GM10847 (cell line): Measurements from ENCODE around the gene FUT9.

Experiments used
- POLR2A ChIP-seq: IDR thresholded peaks from 2 replicates; pipeline ENCODE4 v1.6.1; 2011; ENCODE audit not compliant: insufficient read length; ENCODE audit errors: extremely low read depth

Gene FUT9

DNA sequence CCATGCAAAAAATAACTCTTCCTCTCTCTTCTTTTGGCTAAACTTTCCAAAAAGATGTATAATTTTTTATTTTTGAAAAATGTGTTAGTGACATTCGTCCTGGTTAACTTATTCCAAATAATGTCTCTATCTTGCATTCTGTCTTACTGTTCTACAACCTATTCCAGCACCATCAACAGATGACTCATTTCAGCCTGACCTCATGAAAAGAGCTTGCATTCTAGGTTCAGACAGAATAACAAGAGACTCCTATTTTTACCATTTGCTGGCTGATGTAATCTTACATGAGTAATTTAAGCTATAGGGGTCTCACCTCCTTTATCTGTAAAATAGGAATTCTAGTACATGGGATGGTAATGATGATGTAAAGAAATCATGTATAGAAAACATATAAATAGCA lies 109.0 kb downstream of the FUT9 start:
- TF ChIP-seq POLR2A = no peak

DNA sequence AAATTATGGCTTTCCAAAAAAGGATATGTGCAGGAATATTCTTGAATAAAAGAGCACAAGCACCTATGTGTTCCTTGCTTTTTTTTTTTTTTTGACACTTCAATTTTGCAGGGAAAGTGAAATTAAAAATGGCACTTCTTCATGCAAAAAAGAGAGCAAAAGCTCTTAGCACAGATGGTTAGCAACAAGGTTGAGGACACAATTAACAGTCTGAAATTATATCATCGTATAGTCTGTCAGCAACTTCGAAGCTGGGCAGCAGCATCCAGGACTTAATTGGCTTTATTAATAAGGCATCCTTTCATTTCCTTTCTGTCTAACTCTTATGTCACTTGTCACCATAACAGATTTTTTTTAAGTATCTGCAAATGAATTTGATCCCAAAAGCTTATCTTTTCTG lies 122.6 kb downstream of the FUT9 start:
- no peak for TF ChIP-seq POLR2A

DNA sequence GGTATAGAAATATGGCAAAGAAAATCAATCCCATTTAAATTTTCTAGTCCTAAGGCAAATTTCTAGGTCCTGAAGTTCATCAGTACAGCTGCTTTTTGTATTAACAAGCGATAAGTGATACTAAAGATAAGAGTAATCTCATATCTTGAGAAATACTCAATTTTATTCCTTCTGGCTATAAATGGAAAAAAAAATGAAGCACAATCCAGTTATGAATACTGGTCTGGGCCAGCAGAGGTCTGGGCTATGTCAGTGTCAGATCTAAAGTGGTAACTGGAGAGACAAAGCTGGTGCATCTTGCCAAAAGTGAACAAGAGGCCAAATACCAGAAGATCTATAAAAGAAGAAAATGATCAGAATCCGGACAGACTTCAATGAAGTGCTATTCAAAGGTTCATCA lies 126.4 kb downstream of the FUT9 start:
- TF ChIP-seq POLR2A = no peak

DNA sequence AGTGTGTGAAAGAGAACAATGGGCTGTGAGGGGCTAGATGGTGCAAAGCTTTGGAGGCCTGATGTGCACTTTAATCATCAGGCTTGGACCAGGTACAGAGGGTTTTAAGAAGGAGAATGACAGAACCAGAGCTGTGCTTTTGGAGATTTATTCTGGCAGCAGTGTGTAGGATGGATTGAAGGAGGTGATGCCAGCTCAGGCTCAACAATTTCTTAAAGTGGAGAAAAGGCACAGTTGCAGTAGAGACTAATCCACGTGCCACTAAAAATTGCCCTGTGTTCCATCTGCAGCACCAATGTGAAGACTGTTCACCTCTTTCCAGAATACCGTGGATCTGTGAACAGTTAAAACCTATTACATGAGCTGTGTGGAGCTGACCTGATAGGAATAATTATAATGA lies 134.7 kb downstream of the FUT9 start:
- TF ChIP-seq POLR2A = no peak

DNA sequence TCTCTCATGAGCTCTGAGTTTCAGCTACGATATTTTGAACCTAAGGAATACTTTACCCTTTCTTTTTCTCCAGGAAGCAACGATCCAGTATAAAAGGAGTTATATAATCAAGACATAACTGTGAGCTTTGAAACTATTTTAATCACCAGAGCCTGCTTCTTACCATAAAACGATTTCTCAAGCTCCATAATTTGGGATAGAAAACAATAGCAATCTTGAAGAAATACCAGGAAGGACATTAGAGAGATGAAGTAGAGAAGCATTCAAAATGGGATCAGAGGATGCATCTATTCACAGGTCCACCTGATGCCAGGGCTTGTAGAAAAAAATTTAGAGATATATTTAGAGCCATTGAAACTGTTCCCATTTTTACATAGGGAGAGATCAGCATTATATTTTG lies 135.9 kb downstream of the FUT9 start:
- TF ChIP-seq POLR2A = no peak

DNA sequence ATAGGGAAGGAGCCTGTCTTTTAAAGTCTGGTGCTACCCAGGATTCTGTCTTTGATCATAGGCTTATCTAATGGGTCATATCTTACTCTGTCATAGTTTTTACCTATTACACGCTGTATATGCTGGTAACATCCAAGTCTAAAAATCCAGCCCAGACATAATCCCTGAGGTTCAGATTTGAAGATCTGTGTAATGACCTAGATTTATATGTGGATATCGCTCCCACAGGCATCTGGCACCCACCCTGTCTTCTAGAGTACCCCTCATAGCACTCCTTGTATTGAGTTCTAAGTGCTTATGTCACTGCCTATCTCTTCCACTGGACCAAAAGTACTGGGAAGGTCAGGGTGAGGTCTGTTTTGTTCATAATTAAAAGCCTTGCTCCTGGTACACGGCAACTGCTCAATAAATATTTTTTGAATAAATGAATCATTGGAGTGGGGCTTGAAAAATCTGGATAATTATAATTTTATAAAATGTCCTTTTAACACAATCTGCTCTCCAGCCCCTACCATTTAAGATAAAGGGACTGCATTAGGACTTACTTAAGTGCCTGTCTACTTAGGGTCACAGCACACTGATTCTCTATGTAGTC lies 136.4 kb downstream of the FUT9 start:
- no peak for TF ChIP-seq POLR2A

DNA sequence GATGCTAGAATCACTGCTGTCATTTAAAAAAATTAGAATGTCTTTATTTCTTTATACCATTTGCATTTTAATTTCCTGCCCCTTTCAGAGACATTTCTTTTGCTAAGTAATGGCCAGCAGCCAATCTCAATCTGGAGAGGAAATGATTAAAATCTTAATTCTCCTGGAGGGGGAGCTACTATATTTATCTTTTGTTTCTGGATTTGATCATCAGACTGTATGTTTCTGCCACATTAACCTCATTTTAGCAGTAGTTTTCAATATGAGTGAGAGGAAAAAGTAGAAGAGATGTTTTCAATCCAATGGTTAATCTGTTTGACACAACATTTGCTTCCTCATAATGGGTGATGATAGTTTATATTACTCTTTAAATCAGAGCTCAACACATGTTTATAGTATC lies 138.0 kb downstream of the FUT9 start:
- TF ChIP-seq POLR2A = no peak

DNA sequence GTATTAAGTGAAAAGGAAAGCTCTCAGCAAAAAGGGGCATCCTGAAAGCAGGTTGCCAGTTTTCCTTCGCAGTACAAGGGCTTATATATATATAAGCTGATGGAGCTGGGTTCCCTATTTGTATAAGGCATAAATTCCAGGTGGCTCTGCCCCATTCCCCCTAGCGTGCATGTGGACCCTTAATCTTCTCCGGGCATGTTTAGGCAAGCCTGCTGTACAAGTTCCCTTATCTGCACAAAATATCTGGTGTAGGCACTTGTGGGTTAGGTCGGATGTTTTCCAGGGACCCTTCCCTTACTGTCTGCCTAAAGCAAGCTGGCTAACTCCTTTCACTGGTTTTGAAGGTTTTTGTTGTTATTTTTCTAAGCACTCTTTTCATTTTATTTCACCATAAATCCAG lies 140.7 kb downstream of the FUT9 start:
- TF ChIP-seq POLR2A = no peak

DNA sequence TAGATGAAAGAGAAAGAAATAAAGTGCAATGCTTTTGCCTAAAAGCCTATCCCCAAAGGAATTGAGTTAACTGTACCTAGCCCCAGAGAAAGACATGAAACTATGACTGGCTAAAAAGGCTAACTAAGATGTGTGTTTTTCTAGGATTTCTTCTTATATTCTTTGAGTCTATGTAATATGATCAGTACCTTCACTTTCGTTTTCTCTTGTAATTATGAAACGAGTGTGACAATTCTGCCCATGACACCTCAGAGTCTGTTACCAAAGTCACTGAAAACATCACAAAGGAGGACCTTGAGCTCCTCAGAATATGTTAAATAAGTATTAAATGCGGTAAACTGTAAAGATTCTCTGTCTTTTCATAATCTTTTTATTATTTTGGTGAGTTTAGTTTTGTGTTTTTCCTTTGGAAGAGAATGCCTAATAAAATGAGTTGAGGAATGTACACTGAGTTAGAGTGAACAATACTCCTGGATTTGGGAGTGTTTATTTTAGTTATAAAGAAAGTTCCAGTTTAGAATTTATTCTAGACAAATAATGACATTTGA lies 141.3 kb downstream of the FUT9 start:
- no peak for TF ChIP-seq POLR2A

DNA sequence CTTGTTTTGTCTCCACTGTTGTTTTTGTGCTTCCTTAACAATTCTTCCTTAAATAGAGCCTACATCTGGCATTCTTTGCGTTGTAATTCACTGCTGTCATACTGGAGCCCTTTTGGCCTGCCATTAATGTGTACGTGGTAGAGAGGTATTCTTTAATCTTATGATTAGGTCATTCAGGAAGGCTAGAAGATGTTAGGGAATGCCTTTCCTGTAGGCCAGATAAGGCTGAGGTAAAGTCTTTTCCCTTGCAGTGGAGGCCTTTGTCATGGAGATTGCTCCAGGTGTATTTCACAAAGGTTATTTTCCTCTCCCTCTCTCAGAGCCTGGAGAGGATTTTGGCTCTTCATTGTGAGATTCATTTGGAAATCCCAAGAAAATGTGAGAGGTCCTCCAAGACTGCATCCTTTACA lies 146.9 kb downstream of the FUT9 start:
- no peak for TF ChIP-seq POLR2A

DNA sequence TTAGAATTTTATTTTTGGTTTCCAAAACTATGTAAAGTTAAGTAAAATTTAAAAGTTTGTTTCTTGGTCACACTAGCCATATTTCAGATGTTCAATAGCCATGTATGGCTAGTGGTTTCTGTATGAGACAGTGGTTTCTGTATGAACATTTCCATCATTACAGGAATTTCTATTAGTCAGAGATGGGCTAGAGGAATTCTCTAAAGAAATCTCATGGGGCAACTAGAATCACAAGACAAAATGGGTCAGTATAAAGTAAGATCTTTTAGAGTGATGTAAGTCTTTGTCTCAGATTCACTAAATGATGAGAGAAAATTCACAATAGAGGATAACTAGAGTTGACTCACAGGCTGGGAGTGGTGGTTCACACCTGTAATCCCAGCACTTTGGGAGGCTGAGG lies 149.0 kb downstream of the FUT9 start:
- no peak for TF ChIP-seq POLR2A

DNA sequence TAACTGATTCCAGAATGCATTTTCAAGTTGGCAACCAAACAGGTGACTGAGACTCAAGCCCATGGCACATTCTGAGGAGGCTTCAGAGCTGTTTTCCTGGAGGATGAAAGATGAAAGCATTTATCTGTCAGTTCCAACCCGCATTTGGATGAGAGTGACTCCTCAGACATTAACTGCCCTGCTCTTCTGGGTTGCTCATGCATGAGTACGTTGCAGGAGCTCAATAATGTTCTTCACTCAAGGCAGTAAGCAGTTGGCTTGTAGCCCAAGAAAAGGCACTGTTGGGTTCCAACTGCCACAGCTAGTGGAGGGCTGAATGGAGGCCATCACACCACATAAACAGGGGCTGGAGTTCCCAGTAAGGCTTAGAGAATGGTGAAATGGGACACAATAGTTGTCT lies 155.3 kb downstream of the FUT9 start:
- no peak for TF ChIP-seq POLR2A

DNA sequence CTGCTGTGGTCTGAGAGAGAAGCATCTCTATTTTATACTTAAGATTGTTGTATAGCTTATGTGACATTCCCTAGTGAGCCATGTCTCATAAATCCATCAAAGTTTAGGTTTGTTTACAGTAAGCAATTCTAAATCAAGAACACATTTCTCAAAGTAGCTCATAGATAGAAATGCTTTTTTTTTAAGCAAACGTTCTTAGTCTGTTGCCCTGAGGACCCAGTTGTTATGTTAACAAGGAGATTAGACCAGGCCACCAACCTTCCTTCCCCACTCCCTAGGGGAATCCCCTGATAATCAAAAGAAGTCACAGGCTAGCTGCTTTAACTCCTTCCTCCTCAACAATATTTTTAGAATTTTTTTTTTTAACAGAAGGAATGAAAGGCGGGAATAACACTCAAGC lies 169.0 kb downstream of the FUT9 start:
- no peak for TF ChIP-seq POLR2A

DNA sequence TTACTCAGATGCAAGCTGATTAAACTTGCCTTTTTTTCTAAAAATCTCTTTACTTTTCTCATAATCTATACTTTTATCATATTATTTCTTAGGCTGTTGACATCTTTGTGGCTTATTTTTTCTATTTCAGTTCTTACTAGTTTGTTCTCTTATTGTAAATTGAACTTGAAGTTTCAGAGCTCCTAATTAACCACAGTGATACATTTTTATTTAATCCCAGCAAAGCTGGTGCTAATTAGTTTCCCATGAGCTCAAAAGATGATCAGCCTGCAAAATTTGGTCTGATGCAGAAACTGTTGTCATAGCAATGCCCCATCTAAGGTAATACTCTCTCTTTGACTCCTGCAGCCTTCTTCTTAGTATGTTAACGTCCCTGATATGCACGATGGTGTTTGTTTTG lies 170.3 kb downstream of the FUT9 start:
- TF ChIP-seq POLR2A = no peak

DNA sequence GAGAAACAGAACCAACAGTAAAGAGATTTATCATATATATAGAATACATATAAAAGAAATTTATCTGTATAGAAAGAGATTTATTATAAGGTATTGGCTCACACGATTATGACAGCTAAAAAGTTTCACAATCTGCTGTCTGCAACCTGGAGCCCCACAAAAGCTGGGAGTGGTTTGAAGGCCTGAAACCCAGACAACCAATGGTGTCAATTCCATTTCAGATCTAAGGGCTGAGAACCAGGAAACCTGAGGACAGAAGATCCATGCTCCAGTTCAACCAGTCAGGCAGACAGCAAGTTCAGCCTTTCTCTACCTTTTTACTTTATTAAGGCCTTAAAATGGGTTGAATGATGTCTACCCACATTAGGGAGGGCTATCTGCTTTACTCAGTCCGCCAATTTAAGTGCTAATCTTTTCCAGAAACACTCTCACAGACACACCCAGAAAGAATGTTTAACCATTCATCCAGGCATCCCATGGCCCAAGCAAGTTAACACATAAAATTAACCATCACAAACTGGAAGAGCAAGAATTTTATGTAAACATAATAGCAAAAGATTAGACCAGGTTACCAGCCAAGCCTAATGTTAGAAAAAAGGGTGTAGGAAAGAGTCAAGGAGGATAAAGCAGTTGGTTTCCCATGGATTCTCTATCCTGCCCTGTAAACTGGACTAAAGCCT lies 170.9 kb downstream of the FUT9 start:
- no peak for TF ChIP-seq POLR2A

DNA sequence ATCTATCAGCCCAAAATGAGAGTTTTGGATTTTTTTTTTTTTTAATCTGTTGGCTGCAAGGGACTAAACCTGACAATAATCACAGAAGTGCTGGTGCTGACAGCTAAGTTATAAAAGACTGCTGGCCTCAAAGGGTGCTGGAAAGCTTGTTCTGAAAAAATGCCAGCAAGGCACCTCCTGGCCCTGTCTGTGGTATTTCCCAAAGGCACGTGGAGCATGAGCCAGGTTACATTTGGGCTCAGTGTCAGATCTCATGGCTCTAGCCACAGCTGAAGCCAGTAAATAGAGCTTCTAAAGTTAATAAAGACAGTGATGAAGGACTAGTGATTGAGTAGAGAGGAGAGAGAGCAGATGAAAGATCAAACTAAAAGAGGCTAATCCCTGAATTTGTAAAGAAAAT lies 178.9 kb downstream of the FUT9 start:
- no peak for TF ChIP-seq POLR2A

DNA sequence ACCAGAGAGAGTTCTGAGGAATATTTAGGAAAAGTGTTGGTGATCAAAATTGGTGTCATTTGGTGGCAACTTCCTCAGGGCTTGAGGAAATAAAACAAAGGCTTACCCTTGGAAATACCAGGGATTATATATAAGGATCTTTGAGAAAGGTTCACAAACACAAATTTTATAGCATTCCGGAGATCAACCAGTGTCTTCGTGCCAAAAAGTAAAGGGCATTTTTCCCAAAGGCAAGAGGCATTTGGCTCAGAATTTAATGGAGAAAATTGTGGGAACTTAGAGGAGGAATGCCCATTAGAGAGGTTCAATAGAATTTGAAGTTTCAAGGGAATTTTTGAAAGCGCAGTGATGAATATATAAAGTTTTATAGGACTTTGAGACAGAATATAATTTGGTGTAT lies 179.5 kb downstream of the FUT9 start:
- TF ChIP-seq POLR2A = no peak
